GM18508 (cell line): ENCODE results near the gene IFI27.

Experiments
- ATAC-seq: cut with Tn5 transposase; IDR thresholded peaks from one replicate; pipeline ENCODE4 v1.9.1; 2021; ENCODE audit warnings: moderate number of reproducible peaks; ENCODE audit not compliant: insufficient read depth, unreplicated experiment

IFI27 gene

DNA sequence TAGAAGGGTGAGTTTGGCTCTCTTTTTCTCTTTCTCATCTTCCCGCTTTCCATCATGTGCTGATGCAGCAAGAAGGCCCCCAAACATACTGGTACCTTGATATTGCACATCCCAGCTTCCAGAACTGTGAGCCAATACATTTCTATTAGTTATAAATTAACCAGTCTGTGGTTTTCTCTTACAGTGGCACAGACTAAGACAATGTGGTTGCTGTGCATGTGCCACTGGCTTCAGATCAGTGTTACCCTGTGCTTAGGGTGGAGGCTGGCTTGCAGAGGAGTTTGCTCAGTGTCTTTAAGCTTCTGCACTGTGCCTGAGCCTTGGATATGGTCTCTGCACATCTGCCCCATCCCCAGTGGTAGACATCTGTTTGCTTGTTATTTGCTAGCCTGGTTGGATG is 13.3 kb downstream of the IFI27 start:
- no peak for ATAC-seq

DNA sequence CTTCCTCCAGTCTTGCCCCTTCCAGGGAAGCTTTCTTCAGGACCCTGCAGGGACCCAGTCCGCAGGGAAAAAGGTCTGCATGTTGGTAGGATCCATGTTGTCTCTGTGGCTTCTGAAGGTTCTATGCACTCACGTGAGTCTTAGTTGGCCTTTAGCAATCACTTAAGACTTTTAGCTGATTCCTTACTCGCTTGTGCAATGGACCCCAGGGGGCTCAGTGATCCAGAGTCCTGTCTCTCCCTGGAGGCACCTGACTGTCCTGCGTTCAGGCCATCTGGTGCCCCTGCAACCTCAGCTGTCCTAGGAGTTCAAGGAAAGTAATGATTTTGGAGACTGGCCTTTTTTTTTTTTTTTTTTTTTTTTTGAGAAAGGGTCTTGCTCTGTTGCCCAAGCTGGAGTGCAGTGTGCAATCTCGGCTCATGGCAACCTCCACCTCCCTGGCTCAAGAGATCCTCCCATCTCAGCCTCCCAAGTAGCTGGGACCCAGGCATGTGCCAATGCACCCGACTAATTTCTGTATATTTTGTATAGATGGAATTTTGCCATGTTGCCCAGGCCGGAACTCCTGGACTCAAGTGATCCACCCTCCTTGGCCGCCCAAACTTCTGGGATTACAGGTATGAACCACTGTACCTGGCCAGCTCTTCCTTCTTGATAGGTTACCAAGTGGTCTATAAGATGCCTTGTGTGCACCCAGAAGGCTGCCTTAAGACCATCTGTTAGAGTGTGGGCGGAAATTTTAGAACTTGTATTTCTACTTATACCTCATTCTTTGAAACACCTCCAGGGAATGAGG is 14.2 kb downstream of the IFI27 start:
- ATAC-seq: no peak

DNA sequence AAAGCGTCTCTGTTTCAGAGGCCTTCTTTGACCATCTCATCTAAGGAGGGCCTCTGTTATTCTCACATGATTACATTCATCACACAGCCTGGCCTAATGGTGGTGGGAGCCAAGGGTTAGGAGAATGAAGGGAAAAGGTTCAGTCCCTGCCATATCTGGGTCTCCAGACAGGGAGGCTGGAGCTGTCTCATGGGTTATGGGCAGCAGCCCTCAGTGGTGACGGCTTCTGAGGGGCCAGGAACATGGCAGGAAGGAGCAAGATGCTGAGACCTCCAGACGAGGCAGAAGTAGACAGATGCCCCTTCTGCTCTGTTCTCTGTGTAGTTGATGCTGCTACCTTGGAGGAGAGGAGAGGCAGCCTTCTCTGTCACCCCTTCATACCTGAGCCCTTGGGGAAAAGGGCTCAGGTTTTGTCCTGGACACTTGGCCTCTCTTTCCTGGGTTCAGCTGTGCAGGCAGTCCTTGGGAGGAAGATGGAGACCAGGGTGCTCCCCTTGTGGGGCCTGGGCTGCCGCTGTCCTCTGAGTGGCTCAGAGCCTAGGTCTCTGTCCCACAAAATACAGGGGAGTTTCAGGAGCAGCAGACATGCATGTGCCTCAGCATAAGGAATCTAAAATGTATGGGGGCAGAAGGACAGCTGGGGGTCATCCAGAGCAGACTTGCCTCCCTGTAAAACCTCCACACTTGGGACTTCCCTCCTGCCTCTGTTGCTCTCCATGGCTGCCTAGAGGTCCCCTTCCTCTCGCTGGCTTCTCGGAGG is 15.3 kb downstream of the IFI27 start:
- no peak for ATAC-seq

DNA sequence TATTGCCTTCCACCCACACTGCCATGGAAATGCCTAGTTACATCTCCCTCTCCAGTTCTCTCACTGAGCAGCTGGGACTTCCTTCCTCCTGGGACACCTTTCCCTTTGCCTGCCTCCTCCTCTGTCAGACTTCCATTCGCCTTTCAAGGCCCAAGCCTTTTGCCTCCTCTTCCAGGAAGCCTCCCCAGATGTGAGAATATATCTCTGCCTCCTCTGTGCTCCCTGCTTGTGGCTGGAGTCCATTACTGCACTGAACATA is 15.8 kb downstream of the IFI27 start:
- no peak for ATAC-seq

DNA sequence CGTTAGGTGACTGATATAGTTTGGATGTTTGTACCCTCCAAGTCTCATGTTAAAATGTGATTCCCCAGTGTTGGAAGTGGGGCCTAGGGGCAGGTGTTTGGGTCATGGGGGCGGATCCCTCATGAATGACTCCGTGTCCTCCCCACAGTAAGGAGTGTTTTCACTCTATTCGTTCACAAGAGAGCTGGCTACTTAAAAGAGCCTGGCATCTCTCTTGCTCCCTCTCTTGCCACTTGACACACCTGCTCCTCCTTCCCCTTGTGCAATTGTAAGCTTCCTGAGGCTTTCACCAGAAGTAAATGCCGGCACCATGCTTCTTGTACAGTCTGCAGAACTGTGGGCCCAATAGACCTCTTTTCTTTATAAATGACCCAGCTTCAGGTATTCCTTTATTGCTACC is 16.3 kb downstream of the IFI27 start:
- ATAC-seq: no peak

DNA sequence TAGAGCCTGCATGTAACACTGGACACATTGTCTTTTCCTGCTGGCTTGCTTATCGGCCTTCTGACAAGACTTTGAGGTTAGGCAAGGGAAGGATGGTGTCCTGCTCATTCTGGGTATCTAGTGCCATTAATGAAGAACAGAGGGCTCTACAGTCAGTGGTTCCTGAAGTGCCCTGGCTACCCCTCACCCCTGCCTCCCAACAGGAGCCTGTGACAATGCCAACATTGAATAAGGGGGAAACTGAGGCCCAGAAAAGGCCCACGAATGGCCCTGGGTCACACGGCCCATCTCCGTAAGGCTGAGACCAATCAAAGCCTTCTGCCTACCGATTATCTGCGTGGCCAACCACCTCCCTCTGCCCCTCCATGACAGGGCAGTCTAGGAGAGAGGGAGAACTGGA is 16.8 kb downstream of the IFI27 start:
- ATAC-seq: no peak

DNA sequence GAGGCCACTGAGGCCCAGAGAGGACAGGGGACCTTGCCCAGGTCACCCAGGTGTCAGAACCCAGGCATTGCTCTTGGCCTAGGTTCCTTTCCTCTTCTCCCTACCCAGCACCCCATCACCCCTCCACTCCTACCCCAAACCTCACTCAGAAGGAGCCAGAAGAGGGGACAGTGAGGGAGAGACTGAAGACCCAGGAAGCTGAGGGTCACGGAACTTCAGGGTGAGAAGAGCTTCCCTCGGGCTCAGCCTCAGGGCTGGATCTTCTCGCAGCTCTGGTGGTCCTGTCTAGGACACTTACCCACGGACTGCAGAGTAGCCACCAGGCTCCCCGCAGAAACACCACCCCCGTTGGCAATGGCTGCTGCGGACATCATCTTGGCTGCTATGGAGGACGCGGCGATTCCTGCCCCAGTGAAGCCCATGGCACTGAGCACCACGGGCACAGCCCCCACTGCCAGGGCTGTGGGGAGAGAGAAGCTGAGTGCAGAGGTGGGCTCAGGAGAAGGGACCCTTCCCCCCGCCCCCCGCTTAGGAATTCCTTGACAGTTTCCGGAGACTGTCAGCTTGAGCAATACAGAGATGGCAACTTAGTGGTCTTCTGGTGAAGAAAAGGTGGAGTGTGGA is 17.8 kb downstream of the IFI27 start:
- ATAC-seq: no peak

DNA sequence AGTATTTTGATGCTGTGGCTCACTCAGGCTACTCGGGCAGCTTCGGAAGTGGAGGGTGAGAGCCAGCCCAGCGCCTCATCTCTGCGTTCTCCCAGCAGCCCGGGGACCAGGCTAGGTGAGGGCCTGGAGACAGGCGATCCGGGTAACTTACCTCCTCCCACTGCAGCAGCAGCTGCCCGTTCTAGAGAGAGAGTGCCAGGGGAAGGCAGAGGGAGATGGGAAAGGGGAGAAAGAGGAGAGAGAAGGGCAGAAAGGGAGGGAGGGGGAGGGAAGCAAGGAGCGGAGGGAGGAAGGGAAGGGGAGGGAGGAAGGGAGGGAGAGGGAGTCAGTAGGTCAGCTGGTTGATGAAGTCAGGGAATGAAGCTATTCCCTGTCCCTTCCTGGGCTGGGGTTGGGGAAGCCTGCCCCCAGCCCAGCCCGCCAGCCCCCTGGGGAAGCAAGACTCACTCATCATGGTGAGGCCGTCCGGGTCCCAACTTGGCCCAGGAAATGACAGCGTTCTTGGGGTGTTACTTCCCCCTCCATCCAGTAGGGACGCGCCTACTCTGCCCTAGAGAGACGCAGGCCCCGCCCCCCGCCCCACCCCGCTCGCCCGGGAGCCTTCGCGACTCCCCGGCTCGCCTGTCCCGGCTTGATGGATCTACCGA is 18.7 kb downstream of the IFI27 start, which contains the start of gene IFI27L2:
TSS of gene IFI27L2 (minus strand) at position 494 of the 647 bp plus-strand sequence. CDS start at position 454, 40 bp downstream.
- ATAC-seq: peak; percentile 71

DNA sequence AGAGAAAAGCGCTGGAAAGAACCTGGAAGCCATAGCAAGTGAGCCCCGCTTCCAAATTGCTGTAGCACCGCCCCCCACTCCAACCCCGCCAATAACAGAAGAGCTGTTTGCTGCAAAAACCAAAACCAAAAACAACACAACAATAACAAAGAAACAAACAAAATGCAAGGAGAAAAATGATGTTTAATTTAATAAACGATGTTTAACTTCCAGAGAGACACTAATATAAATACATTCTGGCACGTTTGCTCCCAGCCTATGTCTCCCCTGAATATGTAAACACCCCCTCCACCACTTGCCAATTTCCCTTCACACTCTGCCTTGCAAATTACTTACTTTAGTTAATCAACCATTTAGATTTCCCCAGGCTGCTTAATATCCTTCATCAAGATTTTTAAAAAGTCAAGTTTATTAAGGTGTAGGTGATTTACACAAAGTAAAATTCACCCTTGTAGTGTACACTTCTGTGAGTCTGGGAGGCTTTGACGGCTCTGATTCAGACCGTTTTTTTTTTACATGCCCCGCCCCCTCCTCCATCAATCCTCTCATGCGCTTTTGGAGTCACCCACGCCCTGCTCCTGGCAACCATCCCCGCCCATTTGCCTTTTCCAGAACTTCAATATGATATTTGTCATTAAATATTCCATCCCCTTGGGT is 19.4 kb downstream of the IFI27 start:
- no peak for ATAC-seq

DNA sequence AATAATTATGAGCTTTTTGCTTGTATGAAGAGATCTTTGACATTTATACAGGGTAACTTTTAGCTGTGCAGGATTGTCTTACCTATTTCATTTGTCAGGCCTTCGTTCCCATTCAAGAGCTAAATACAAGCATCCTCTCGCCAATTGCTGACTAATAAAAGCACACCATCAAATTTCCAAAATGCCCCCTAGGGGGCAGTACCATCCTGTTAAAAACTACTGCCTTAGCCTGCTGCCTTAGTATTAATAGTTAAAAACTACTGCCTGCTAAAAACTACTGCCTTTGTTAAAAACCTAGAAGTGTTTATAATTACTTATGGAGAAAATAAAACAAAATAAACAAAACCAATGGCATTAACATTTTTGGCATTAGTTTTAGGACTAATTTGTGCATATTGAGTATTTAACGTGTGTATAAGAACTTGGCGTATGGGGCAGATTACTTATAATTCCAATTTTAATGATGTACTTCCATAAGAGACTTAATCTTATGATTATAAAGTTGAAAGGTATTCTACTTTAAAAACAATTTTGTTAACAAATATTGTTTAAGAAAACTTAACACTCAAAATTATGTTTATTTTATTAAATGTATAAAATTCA is 21.9 kb downstream of the IFI27 start:
- no peak for ATAC-seq

DNA sequence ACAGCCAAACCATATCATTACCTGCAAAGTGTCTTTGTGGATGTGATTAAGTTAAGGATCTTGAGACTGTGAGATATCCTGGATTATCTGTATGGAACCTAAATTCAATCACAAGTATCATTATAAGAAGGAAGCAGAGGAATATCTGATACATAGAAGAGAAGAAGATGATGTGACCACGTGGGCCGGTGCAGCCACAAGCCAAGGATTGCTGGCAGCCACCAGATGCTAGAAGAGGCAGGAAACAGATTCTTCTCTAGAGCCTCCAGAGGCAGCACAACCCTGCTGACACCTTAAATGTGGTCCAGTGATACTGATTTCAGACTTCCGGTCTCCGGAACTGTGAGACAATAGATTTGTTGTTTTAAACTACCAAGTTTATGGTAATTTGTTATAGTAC is 24.9 kb downstream of the IFI27 start:
- ATAC-seq: no peak

DNA sequence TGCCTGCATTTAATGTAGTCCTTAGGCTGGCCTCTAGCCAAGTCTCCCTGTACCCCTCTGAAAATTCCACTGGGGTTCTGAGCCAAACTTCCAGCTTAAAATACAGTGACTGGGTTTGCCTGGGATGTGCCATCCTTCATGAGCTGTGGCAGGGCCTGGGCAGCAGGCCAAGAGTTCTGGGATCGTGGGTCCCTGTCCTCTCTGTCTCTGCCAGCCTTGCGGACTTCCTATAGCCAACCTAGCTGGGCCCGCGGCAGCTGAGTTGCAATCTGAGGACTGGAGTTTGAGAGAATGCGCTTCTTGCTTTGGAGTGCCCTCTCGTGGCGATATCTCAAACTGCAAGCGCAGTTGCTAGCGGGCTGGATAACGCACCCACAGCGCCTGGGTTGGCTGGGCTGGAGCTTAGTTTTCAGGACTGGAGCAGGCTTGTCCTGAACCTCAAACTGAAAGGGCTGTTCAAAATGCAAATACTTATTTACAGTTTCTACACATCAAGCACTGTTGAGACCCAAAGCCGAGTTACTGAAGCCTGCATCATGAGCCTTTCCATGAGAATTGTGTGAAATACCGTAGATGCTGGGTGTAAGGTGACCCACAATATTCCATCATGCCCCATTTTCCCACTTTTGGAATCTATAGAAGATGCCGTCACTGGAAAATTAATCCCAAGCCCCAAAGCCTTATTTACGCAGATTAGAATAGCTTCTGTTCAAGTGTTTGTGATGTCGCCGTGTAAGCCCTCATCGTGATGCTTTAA is 26.2 kb downstream of the IFI27 start:
- no peak for ATAC-seq

DNA sequence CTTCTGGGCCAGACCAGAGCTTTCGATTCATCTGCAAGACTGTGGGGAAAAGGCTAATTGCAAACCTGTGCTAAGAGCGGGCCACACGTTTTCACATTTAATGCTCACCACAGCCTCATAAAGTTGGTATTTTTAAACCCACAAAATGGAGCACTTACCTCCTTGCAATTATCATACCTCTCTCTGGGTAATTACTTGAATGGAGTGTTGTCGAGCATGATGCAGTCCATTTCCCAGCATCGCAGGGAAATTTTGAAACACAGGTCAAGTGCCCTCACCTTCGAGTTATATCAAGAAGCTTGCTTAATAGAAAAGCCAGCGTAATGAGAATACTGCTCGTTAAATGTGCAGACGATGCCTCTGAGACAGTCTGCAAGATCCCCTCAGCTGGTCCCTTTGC is 27.7 kb downstream of the IFI27 start:
- no peak for ATAC-seq

DNA sequence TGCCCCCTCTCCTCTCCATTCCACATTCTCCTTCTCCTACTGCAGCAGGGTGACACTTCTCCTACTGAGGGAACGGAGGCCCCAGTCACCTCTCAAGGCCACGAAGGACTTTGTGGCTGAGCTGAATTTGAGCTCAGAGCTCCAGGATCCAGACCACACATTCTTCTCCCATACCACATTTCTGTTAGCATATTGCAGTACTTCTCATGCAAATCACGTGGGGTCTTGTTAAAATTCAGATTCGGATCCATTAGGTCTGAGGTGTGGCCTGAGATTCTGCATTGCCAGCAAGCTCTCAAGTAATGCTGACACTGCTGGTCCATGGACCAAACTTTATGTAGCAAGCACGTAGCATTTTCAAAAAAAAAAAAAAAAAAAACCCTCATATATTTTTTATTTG is 28.5 kb downstream of the IFI27 start:
- no peak for ATAC-seq

DNA sequence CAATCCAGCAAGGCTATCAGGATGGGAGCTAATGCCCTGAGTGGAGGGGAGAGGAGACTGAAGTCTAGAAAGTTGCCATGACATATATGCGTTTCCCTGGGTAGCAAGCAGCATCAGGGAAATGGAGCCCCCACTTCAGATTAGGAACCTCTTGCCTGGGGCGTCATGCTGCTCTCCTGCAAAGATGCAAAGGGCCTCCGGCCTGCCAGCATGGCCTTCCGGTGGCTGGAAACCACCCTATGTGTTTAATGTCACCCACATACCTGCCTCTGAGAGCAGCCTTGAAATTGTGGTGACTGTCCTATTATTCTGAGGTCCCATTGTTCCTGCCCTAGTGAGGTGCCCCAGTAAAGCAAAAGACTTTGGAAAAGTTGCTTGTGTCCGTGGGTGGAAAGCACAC is 28.9 kb downstream of the IFI27 start:
- ATAC-seq: no peak

DNA sequence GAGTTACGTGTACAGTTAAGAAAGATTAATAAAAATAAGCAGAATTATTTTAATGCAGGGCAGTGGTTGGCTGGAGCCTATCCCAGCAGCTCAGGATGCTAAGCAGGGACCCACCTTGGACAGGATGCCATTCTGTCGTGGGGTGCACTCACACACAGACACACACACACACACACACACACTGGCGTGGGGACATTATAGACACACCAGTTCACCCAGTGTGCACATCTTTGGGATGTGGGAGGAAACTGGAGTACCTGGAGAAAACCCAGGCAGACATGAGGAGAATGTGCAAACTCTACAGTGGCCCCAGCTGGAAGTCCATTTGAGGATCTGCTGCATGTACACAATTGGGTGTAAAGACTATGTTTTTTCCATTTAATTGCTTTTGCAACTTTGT is 31.7 kb downstream of the IFI27 start:
- ATAC-seq: no peak

DNA sequence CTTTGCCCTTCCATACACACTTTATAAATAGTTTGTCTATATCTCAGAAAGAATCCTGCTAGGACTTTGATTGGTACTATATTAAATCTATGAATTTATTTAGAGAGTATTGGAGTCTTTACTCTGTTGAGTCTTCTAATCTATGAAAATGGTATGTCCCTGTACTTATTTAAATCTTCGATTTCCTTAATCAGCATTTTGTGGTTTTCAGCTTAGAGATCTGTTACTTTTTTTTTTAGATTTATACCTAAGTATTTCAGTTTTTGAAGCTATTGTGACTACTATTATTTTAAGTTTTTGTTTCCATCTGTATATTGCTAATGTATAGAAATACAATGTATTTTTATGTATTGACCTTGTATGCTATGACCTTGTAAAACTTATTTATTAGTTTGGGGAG is 32.3 kb downstream of the IFI27 start:
- no peak for ATAC-seq

DNA sequence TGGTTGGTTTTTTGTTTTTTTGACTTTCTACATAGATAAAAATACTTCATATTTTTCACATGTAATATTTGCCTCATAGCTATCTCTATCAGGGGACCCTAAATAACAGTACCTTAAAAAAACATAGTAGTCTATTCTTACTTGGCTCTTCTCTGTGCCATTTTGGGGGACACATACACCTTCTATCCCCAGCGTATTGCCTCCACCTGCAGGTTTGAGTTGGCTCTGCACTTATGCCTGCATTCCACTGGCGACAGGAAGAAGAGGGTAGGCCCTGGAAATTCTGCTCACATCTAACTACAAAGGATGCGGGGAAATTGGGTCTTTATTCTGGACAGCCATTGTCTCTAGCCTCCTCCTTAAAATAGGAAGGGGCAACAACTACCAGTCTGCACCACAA is 32.7 kb downstream of the IFI27 start:
- ATAC-seq: no peak

DNA sequence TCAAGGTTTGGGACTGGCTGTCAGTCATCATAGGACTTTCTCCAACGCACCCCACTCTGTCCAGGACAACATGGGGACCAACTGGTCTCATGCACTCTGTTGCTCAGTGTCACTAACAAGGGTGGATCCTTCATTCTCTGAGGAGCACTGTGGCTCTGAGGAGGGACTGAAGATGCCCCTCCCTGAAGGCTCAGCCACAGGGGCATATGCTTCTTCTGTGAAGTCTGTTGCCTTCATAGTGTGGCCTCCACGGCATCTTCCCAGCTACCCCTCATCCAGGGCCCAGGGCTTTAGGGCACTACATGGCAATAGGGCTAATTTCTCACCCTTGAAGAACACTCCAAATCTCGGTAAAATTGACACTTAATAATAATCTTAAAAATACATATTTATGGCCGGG is 33.2 kb downstream of the IFI27 start:
- no peak for ATAC-seq

DNA sequence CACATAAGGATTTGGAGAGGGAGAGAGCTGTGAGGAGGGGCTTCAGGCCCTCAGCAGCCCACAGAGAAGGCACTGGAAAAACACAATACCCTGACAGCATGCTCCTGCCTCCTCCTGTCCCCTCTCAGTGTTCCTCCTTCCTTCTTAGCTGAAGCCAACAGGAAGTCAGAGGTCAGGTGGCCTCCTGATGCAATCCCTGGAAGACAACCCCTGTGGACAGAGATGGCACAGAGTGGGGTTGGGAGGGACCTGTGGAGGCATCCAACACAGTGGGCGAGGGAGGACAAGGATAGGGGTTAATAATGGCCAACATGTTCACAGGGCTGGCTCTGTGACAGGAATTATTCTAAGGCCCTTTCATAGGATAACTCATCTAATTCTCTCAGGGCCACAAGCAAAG is 34.2 kb downstream of the IFI27 start:
- no peak for ATAC-seq
